Fibroblast of gingiva (primary cell): ENCODE measurements around the gene ASPN.

Experiments used
- DNase-seq: peaks from one replicate; pipeline ENCODE4 v3.0.0-alpha.2; 2011; ENCODE audit warnings: low read depth

ASPN gene

DNA sequence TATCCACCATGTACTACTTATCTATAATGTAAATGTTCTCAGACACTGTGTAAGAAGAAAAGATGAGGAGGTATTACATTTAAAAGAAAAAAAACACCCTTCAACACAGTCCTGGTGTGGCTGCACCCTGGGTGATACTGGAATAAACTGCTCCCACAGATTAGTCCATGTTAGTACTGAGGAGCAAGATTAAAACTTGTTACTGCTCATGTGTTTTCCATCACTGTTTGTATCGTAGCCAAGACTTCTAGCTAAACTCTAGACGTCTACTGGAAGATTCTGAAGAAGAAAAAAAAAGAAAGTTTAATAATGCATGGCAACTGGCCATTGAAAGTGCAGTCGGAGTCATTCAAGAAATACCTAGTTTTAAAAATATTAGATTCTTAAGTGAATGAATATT, at the start of gene ASPN:
TSS of gene ASPN (minus strand) at position 178 of the 400 bp plus-strand sequence.
- peak; percentile 82 for DNase-seq

DNA sequence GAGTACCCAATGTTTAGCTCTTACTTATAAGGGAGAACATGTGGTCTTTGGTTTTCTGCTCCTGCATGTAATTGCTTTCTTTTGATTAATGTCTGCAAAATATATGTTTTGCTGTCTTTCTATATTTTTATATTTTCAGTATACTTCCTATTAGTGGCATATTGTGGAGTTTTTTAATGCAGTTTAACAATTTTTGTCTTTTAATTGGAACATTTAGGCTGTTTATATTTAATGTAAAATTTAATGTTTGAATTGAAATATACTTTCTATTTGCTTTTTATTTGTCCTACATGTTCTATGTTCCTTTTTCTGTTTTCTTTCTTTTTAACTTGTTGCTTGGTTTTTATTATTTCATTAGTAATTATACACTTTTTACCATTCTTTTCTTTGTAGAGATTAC, 48.6 kb upstream of the ASPN start:
- DNase-seq = no peak

- DNase-seq = no peak
Observed at GRCh38 chr9:92529124-92529523, 46.8 kb upstream of the ASPN start.

DNA sequence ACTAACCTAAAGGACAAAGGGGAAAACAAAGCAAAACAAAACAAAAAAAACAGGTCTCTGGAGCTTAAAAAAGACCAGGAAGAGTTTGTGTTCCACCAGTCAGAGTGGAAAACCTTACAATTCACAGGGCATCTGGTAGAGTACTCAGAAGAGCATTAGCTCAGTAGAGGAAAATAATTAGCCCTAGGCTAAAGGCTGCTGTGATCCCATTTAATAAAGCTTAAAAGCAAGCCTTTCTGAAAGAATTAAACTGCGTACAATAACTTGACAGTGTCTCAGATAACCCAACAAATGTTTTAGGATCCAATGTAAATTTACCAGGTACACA, 46.2 kb upstream of the ASPN start:
- no peak for DNase-seq

DNA sequence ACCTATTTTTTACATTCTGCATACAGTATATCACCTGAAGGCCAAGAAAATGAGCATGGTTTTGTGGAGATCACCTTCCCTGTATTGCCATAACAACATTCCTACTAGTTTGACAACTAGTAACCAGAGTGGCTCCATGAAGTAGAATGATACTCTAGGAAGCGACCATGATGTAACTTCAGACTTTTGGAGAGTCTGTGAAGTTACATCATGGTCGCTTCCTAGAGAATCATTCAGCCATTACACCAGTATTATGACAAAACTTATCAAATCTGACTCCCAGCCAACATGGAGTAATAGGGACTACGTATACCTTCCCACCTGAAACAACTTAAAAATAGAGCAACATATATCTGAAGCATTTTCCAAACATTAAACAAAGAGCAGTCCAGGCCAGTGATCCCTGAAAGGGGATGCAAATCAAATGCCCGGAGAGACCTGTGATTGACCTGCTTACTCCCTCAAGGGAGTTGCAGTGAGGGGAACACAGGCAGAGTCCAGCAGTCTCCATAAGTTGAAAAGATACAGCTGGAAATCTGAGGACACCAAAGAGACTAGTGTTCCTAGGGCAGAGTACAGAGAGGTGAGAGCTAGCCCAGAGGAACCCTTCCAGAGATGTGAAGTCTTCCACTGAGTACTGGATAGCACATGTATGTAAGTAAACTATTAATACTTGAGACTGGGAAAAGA, 45.7 kb upstream of the ASPN start:
- DNase-seq = no peak

- DNase-seq = no peak
Observed at GRCh38 chr9:92527291-92527828, 45.1 kb upstream of the ASPN start.

DNA sequence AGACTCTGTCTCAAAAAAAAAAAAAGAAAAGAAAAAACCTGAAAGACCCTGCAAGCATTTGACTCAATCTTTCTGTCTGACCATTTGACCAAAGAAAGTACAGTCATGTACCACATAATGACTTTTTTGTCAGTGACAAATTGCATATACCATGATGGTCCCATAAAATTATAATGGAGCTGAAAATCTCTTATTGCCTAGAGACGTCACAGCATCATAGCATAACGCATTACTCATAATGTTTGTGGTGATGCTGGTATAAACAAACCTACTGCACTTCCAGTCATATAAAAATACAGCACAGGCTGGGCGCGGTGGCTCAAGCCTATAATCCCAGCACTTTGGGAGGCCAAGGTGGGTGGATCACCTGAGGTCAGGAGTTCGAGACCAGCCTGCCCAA, 43.0 kb upstream of the ASPN start:
- no peak for DNase-seq

GRCh38 chr9:92524881-92525280, 42.6 kb upstream of the ASPN start:
- DNase-seq = no peak

DNA sequence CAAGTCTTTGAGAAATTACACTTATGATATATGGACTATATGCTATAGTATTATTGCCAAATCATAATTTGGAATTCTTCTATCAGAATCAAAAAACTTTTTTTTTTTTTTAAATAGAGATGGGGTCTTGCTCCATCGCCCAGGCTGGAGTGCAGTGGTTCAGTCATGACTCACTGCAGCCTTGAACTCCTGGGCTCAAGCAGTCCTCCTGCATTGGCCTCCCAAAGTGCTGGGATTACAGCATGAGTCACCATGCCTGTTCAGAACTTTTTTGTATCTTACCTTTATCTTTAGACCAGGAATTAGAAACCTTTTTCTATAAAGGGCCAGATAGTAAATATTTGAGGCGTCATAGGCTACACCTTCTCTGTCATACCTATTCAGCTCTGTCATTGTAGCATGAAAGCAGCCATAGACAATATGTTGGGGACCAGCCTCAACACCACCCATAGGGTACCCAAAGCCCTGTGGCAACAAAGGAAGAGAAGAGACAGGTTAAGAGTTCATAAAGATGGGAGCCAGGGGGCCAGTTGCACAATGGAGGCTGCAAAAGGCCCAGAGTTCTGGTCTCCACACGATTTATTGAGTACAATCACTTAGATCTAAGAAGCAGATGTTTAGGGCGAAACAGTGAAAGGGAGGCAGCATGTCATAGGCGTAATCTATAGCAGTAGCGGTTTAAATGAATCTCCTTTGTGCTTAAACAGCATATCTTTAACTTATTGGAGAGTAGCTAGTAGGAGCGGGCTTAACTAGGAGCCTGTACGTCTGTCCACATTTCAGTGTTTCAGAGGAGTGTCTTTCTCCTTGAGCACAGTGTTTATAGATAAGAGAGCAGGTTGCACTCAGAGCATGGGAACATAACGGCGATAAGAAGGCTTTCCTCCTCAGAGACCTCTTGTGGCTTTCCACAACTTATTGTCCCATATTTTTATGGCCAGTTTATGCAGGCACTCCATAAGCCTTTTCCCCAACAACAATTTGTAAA, 41.0 kb upstream of the ASPN start:
- DNase-seq = no peak

DNA sequence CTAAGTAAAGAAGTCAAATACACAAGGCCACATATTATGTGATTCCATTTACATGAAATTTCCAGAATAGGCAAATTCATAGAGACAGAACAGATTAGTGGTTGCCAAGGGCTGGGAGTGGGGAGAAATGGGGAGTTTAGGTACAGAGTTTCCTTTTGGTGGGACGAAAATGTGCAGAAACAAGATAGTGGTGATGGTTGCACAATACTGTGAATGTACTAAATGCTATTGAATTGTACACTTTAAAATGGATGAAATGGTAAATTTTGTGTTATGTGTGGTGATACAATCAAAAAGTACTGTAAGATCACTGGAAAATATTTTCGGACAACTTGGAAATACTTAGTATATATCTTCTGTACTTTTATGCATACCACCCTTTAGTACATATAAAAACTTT, 38.5 kb upstream of the ASPN start:
- no peak for DNase-seq

DNA sequence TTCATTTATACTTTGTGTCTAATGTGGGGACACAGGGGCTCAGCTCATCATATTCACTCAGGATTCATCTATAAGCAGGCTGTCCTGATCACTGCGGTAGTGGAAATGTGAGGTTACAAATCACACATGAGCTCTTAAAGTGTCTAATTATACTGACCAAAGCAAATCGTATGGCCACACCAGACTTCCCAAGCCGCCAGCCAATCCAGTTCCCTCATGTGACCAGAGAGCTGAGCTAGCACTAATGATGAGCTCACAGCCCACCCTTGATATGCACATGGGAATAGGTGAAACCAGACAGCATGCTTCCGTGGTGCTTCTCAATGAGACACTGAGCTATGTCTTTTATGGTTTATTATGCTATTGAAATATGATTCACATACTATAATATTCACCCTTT, 35.9 kb upstream of the ASPN start:
- no peak for DNase-seq

GRCh38 chr9:92517046-92517445, 34.7 kb upstream of the ASPN start:
- DNase-seq = no peak

- DNase-seq = no peak
Observed at GRCh38 chr9:92516521-92516920, 34.2 kb upstream of the ASPN start.

GRCh38 chr9:92514635-92515034, 32.3 kb upstream of the ASPN start:
- no peak for DNase-seq

DNA sequence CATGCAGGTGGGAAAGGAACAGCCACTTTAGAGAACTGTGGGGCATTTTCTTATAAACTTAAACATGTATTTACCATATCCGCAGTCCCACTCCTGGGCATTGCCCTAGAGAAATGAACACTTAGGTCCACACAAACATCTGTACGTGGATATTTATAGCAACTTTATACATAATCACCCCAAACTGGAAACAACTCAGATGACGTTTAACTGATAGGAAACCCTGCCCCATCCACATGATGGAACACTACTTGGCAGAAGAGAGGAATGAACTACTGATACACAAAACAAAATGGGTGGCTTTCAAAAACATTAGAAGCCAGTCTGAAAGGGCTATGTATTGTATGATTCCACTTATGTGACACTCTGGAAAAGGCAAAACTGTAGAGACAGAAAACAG, 31.0 kb upstream of the ASPN start:
- no peak for DNase-seq

- no peak for DNase-seq
Observed at GRCh38 chr9:92512622-92513021, 30.3 kb upstream of the ASPN start.

DNA sequence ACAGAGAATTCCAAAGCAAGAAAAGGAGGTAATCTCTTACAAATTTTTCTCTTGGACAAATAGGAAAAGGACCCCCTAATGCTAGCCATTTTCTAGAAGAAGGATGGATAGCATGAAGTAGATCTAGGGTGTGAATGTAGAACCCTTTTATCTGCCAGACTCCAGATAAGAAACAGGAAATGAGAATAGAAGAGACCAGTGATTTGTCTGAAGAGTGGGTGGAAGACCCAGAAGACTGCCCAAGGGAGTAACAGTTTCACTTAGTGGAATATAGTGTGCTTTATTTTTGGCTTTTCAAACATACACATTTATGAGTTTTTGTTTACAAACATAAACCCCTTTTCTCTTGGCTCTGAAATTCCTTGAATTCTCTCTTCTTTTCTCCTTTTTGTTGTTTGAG, 28.4 kb upstream of the ASPN start:
- no peak for DNase-seq

DNA sequence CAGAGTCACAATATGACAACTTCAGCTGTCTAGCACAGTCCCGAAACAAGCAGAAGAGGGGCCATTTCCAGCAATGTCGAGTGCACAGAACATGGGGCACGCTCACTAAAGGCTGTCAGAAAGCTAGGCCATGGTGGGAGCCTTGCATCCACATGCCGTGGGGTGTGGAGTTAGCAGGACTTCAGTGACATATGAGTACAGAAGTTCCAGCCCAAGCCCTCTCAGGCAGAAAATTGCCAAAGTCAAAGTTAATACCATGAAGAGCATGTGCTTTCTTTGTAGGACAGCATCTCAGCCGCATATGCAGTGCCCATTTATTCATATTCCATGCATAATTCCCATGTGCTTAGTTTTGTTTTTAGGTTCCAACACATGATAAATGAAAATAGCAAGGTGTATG, 26.7 kb upstream of the ASPN start:
- DNase-seq = no peak

DNA sequence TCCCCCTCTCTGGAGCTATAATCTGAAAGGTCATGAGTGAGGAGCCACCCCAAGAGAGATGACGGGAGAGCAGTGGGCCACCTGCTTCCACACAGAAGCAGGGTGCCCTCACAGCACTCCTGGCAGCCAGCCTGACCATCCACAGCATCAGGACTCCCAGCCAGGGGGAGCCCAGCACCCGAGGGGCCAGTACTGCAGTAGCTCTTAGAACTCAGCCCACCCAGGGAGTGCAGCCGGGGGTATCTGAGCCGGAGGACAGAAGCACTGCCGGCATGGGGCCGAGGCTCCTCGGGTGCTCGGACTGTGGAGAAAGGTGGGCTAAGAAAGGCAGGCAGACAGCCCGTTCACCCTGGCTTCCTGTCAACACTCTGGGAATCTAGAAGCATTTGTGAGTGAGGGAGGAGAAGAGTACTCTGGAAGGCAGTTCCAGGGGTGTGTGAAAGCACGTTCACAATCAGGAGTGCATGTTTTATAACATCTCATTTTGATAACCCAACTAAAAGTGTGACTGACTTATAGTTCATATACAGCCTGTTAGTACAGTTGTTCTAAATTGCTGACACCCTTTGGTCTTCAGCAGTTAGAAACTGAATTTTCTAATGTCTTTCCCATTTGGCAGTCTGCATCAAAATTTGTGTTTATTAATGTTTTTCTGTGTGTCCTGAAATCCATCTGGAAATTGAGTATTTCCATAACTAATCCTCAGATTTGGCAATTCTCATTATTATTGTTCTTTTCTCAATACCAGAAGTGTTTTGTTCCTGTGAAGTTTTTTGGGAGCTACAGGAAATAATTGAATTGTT, 25.9 kb upstream of the ASPN start:
- DNase-seq = no peak

- no peak for DNase-seq
Observed at GRCh38 chr9:92507496-92507895, 25.2 kb upstream of the ASPN start.

DNA sequence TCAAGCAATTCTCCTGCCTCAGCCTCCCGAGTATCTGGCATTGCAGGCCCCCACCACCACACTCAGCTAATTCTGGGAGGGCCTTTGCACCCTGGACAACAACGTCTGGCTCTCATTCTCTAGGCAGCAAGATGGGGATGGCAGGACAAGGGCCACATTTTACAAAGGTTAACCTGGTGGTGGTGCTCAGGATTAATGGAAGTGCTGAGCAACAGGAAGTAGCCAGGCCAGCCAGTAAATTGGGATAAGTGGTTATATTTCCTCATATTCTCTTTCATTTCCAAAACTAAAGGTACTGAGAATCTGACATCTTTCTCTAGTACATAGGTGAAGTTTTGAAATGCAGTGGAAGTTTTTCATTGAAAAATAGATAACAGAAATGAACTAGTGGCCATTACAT, 24.7 kb upstream of the ASPN start:
- peak; percentile 15 for DNase-seq

DNA sequence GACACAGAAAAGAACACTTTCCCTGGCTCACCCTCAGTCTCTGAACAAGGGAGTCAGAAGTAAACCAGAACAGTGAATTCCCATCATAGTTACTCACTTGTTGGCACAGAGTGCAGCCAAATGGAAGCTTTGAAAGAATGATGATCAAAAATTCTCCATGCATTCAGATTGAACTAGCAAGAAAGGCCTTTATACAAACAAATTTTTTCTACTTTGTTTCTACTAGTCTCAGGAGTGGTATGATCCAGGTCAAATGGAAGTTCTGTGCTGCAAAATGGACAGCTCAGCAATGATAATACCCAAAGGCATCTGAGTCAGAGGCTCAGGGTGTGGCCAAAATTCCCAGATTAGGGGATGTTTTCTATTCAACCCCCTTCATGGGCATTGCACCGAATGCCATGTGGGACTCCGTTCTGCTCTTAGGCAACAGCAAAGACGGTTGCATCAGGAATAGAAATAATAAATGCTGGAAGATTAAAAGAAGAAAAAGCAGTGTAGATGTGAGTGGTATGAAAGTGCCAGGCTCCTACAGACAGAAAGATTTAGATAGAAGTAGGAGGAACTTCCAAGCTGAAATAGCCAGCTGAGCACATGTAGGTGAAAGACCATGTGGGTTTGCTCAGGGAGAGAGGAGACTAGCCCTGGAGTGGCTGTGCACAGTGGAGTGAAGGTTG, 24.0 kb upstream of the ASPN start:
- peak; percentile 98 for DNase-seq
